ENCODE data around the gene DIO1. TPM values are rescaled to one million over a fixed set of nuclear protein-coding genes. Genes with fewer than 3 reads are reported as not detected.
A peak's percentile ranks its signal among the peaks of the same experiment; 100 is the strongest.

Gene DIO1
- total RNA-seq, result 100 to 1,000 TPM in 3 of 6 experiments, 10 to 100 TPM in 3; 27.2 to 132 (median 72.1) TPM
- long read RNA-seq, transcript DIO1-202 (4 exons, 1,861 nt), result major isoform, 8 of 12 reads
- long read RNA-seq, partial matches to known transcripts, result 0 of 12 reads
- long read RNA-seq, other reads (novel, unspliced or antisense), result 1 of 12 reads

DNA sequence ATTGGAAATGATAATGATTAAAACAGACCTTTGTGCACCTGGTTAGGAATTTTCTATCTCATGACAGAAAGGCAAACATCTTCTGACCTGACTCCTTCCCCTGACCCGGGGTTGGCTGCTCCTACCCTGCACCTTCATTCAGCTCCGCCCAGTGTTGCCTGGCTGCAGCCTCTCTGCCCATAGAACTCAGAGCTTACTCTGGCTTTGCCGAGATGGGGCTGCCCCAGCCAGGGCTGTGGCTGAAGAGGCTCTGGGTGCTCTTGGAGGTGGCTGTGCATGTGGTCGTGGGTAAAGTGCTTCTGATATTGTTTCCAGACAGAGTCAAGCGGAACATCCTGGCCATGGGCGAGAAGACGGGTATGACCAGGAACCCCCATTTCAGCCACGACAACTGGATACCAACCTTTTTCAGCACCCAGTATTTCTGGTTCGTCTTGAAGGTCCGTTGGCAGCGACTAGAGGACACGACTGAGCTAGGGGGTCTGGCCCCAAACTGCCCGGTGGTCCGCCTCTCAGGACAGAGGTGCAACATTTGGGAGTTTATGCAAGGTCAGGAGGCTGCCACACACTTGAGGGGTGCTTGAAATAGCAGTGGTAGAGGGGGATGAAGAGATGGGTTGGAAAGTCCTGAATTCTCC, at the start of gene DIO1:
DIO1 (plus strand) TSS at position 189 of the 638 bp plus-strand sequence; CDS start at position 213, 24 bp downstream.
- ATAC-seq, result peak; percentile 67 to 85 (median 74)
- peak; percentile 86 to 94 (median 91) for DNase-seq
- peak within 1 kb of the TSS; percentile 36 to 63 (median 51) for H3K4me3 ChIP-seq
- intact Hi-C loops (cut with DNase I), result loop anchor here in 1 of 2 donors (5.0 kb wide), 1 partner anchor 53 kb away; the partner anchor contains the start of genes IFT25 and LRRC42
- H3K9me3 ChIP-seq, result no peaks in the 10 kb centered on the region
- H3K36me3 ChIP-seq, result no peaks in the 10 kb centered on the region
- TF ChIP-seq, protein P1, sequence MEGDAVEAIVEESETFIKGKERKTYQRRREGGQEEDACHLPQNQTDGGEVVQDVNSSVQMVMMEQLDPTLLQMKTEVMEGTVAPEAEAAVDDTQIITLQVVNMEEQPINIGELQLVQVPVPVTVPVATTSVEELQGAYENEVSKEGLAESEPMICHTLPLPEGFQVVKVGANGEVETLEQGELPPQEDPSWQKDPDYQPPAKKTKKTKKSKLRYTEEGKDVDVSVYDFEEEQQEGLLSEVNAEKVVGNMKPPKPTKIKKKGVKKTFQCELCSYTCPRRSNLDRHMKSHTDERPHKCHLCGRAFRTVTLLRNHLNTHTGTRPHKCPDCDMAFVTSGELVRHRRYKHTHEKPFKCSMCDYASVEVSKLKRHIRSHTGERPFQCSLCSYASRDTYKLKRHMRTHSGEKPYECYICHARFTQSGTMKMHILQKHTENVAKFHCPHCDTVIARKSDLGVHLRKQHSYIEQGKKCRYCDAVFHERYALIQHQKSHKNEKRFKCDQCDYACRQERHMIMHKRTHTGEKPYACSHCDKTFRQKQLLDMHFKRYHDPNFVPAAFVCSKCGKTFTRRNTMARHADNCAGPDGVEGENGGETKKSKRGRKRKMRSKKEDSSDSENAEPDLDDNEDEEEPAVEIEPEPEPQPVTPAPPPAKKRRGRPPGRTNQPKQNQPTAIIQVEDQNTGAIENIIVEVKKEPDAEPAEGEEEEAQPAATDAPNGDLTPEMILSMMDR (IDR thresholded peaks at IDR 0.05), result no peak
- peak; percentile 81 for TF ChIP-seq POLR2A (IDR thresholded peaks at IDR 0.05)
- peak within 1 kb of the TSS; percentile 69 to 92 (median 91) for H3K27ac ChIP-seq
- no peaks in the 10 kb centered on the region for H3K27me3 ChIP-seq
- H3K4me1 ChIP-seq, result peaks cover 0 to 48% (median 13%) of the 10 kb centered on the region in 4 donors
- WGBS (ENCODE audit: insufficient coverage, low coverage, low lambda C conversion rate, missing lambda C conversion rate), result 38% methylated on average over 8 of the region's 14 CpGs

DNA sequence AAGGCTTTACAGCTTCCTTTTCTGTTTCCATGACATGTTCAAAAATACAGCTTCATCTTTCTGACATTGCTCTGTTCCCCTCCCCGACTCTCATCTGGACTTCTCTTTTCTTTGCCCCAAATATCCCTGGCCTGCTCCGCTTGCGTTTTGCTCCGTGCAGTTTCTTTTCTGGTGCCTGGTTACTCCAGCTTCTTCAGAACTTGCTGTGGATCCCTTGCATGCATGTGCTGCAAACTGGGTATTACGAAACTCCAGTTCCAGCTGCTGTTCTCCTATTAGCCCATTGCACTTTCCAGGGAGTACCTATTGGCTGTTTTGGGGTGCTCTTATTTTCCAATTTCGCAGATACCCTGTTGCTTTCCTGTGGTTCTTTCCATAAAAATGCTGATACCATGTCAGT, 46.0 kb upstream of the DIO1 start:
- no peak overlapping the region for H3K4me3 ChIP-seq
- no peaks in the 10 kb centered on the region for H3K27me3 ChIP-seq
- TF ChIP-seq, protein P1 (IDR thresholded peaks at IDR 0.05), result no peak
- TF ChIP-seq POLR2A (IDR thresholded peaks at IDR 0.05), result no peak
- ATAC-seq (no peak), DNase-seq (no peak)
- peaks cover 0 to 12% (median 0%) of the 10 kb centered on the region in 4 donors for H3K36me3 ChIP-seq
- H3K4me1 ChIP-seq, result no peaks in the 10 kb centered on the region
- H3K9me3 ChIP-seq, result no peaks in the 10 kb centered on the region
- 79% methylated on average over 6 of the region's 6 CpGs for WGBS (ENCODE audit: insufficient coverage, low coverage, low lambda C conversion rate, missing lambda C conversion rate)
- intact Hi-C loops (cut with DNase I), result no loop called here
- H3K27ac ChIP-seq, result no peak overlapping the region

DNA sequence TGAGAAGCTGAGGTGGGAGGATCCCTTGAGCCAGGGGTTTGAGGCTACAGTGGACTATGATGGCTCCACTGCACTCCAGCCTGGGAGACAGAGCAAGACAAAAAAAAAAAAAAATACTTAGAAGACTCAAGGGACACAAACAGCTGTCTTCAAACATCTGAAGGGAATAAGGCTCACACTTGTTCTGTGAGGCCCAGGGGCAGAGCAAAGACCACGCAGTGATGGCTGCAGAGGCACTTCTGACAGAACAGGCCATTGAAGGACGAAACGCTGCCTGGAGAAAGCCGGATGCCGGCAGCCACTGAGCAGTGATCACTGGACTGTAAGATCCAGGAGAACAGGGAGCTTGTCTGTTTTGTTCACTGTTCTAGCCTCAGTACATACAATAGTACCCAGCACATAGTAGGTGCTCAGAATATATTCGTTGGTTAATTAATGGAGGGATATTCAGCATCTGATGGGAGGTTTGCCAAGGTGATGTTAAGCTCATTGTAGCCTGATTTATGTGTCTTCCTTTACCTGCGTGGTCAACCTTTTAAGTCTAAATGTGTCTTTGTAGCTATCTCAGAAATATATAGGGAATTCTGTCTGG, 43.8 kb upstream of the DIO1 start:
- 78% methylated on average over 3 of the region's 7 CpGs for WGBS (ENCODE audit: insufficient coverage, low coverage, low lambda C conversion rate, missing lambda C conversion rate)
- Histone ChIP-seq H3K9me3 (no peaks in the 10 kb centered on the region), H3K36me3 (peaks cover 0 to 29% (median 0%) of the 10 kb centered on the region in 4 donors), H3K4me3 (no peak overlapping the region), H3K4me1 (no peaks in the 10 kb centered on the region), H3K27me3 (no peaks in the 10 kb centered on the region), H3K27ac (no peak overlapping the region)
- no peak for ATAC-seq
- intact Hi-C loops (cut with DNase I), result no loop called here
- no peak for DNase-seq
- no peak for TF ChIP-seq POLR2A (IDR thresholded peaks at IDR 0.05)
- TF ChIP-seq, protein P1 (IDR thresholded peaks at IDR 0.05), result no peak

DNA sequence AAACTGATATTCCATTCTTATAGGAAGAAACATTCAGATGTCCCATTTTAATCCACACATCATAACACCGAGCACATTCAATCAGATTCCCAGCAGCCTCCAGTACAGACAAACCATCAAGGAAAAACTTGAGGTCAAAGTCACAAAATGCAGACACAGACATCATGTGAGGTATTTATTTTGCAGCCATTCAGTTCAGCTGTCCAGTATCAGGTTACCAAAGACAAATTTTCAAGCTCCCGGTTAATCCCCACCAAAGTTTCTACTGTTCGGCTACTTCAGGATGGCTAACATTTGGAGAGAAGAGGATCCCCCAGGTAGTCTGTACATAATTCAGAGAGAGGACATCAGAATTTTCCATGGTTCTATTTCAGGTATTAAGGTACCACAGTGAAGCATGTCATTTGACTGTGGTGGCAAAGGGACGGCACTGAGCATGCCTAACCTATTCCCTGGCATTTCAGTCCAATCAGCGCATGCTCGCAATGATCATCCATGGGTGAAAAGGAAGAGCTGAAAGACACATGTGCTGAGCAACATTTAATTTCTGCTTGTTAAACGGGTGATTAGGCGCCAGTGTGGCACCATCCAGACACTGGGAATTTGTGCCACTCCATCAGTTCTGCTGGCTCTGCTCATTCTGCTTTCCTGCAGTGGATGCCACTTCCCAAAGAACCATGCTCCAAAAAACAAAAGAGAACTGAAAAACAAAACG, 42.3 kb upstream of the DIO1 start:
- no peak for ATAC-seq
- intact Hi-C loops (cut with DNase I), result no loop called here
- TF ChIP-seq, protein P1 (IDR thresholded peaks at IDR 0.05), result no peak
- no peak for TF ChIP-seq POLR2A (IDR thresholded peaks at IDR 0.05)
- 61% methylated on average over 9 of the region's 9 CpGs for WGBS (ENCODE audit: insufficient coverage, low coverage, low lambda C conversion rate, missing lambda C conversion rate)
- H3K4me3 ChIP-seq, result no peak overlapping the region
- H3K27ac ChIP-seq, result no peak overlapping the region
- H3K36me3 ChIP-seq, result peaks cover 0 to 45% (median 1%) of the 10 kb centered on the region in 4 donors
- H3K4me1 ChIP-seq, result no peaks in the 10 kb centered on the region
- DNase-seq, result no peak
- no peaks in the 10 kb centered on the region for H3K9me3 ChIP-seq
- no peaks in the 10 kb centered on the region for H3K27me3 ChIP-seq
